ENCODE measurements around the gene PLK3. TPM values are rescaled to one million over a fixed set of nuclear protein-coding genes. Genes with fewer than 3 reads are reported as not detected.
A peak's percentile ranks its signal among the peaks of the same experiment; 100 is the strongest.

Gene PLK3
- total and polyA plus RNA-seq, 10 of the 15 experiments (the other 5 are each of a cell fraction or from before 2014, with no cell fraction given): 1.5 to 23.2 (median 12.1) TPM

- ChIA-PET SMC1A (ENCODE audit: uncharacterized antibody, unreplicated experiment) (interaction anchor here (0.8 to 4.6 kb wide), 13 partner anchors 8 to 204 kb away, joined by 3 to 52 read pairs (median 4); partner anchors contain the start of genes HECTD3, PLK3, RNU5D-1 and RPS8), CTCF (interaction anchor here (0.8 to 4.1 kb wide), 11 partner anchors 9 to 206 kb away, joined by 3 to 47 read pairs (median 4); partner anchors contain the start of genes BEST4, PLK3 and RNU5D-1), POLR2A (interaction anchor here (0.6 to 5.1 kb wide), 19 partner anchors 8 to 660 kb away, joined by 3 to 59 read pairs (median 5); partner anchors contain the start of genes ARMH1, HECTD3, KIF2C and PLK3), RAD21 (ENCODE audit: unreplicated experiment) (interaction anchor here (0.5 to 3.5 kb wide), 10 partner anchors 8 to 695 kb away, joined by 3 to 41 read pairs (median 11); partner anchors contain the start of genes HECTD3, PLK3, RNU5D-1 and UROD)
- ATAC-seq: peak; percentile 51
- peak within 1 kb of the TSS; percentile 95 for H3K27ac ChIP-seq (ENCODE audit: control insufficient read depth, insufficient read depth)
- peak within 1 kb of the TSS; percentile 71 for H3K4me2 ChIP-seq (ENCODE audit: control insufficient read depth, insufficient read depth)
- peak within 1 kb of the TSS; percentile 70 for H2AFZ ChIP-seq (ENCODE audit: control insufficient read depth, low read depth, low read length)
- no peak within 1 kb of the TSS for H3K4me3 ChIP-seq
- no peak for FAIRE-seq
- no peaks in the 10 kb centered on the region for H3K27me3 ChIP-seq (replicated peaks in 1 of 2; ENCODE audit: control insufficient read depth in 2 of 2, insufficient read depth in 2 of 2, low read length in 1 of 2)
- intact Hi-C loops (cut with micrococcal nuclease; ENCODE audit: unreplicated experiment) (no loop called here), in situ Hi-C loops (cut with MboI) (loop anchor here (5.0 kb wide), 1 partner anchor 76 kb away; the partner anchor contains the start of gene RNU5D-1)
- peaks cover 3 to 7% of the 10 kb centered on the region in 2 experiments; a peak in 3 of 4 replicates for H3K36me3 ChIP-seq (ENCODE audit: control insufficient read depth in 2 of 2, insufficient read depth in 2 of 2, low read length in 1 of 2)
- H3K9me3 ChIP-seq (replicated peaks; ENCODE audit: control insufficient read depth, insufficient read depth, low read length): no peaks in the 10 kb centered on the region
- H4K20me1 ChIP-seq (ENCODE audit: control insufficient read depth, insufficient read depth): no peaks in the 10 kb centered on the region
- peak within 1 kb of the TSS; percentile 75 for H3K9ac ChIP-seq (ENCODE audit: control insufficient read depth, insufficient read depth, low read length)
- TF ChIP-seq ZBTB33 (IDR thresholded peaks at IDR 0.05): peak; percentile 79
- peak; percentile 35; the same call in 1 of the 2 replicates for TF ChIP-seq RAD51 (IDR thresholded peaks at IDR 0.05)
- TF ChIP-seq ATF2 (IDR thresholded peaks at IDR 0.05; ENCODE audit: low read length): no peak
- no peak for TF ChIP-seq HDGF (IDR thresholded peaks at IDR 0.05)
- peak in 1 of 2 experiments; percentile 33; a peak in 1 of 4 replicates for TF ChIP-seq BHLHE40 (IDR thresholded peaks at IDR 0.05; ENCODE audit: borderline replicate concordance in 1 of 2, low read depth in 2 of 2, low read length in 1 of 2)
- TF ChIP-seq NR2C1 (IDR thresholded peaks at IDR 0.05): peak; percentile 72
- TF ChIP-seq IKZF1 (conservative IDR thresholded peaks at IDR 0.05): peak; percentile 84
- peak in 1 of 2 experiments; percentile 55; a peak in 2 of 4 replicates for TF ChIP-seq IKZF2 (IDR thresholded peaks at IDR 0.05)
- no peak for TF ChIP-seq SREBF2 (IDR thresholded peaks at IDR 0.05; ENCODE audit: low read length)
- TF ChIP-seq MLLT1 (IDR thresholded peaks at IDR 0.05): peak; percentile 69; the same call in 1 of the 2 replicates
- TF ChIP-seq POLR2A (IDR thresholded peaks at IDR 0.05; ENCODE audit: low read depth, low read length): peak; percentile 4; the same call in 1 of the 2 replicates
- peak; percentile 93 for TF ChIP-seq NR2F1 (conservative IDR thresholded peaks at IDR 0.05)
- TF ChIP-seq CBFB (IDR thresholded peaks at IDR 0.05; ENCODE audit: low read depth): no peak
- peak; percentile 62; the same call in 1 of the 2 replicates for TF ChIP-seq GATAD2B (conservative IDR thresholded peaks at IDR 0.05; ENCODE audit: low read depth)
- peak; percentile 65; the same call in 1 of the 2 replicates for TF ChIP-seq EED (IDR thresholded peaks at IDR 0.05; ENCODE audit: low read depth)
- TF ChIP-seq CHD1 (IDR thresholded peaks at IDR 0.05; ENCODE audit: low read depth, low read length): no peak
- peak; percentile 68 for TF ChIP-seq RELA (IDR thresholded peaks at IDR 0.05; ENCODE audit: borderline replicate concordance, partially characterized antibody)
- TF ChIP-seq ETV6 (conservative IDR thresholded peaks at IDR 0.05 in 1 of 2, IDR thresholded peaks at IDR 0.05 in 1 of 2; ENCODE audit: borderline replicate concordance in 1 of 2, low read depth in 1 of 2): 0 out of 4 replicates have a peak, but pooled peaks of 1 of the 2 experiments have one; percentile 5
- TF ChIP-seq MTA2 (IDR thresholded peaks at IDR 0.05; ENCODE audit: low read depth): 0 out of 2 replicates have a peak, but pooled peaks have one; percentile 13
- peaks cover 48% of the 10 kb centered on the region for H3K4me1 ChIP-seq (ENCODE audit: control insufficient read depth, insufficient read depth, low read length)
- no TSS peak for BruUV-seq (replicated peaks)
- no peak for DNase-seq (ENCODE audit: low read depth, low spot score)
- 51% methylated on average over 23 of the region's 23 CpGs for WGBS (ENCODE audit: insufficient coverage, insufficient replicate concordance, low lambda C conversion rate, missing lambda C conversion rate)
- no peaks in the 10 kb centered on the region; the same call in 1 of the 2 replicates for H3K79me2 ChIP-seq (ENCODE audit: control insufficient read depth, insufficient read depth, low read length)
Measured at GRCh38 chr1:44808063-44808937, 8.1 kb downstream of the PLK3 start, which contains the start of gene BTBD19. TSS of gene BTBD19 (plus strand) at chr1:44808523. CDS start at chr1:44808821, 298 bp downstream.

Measured in GM12878 (cell line).